ENCODE results near the gene ZNF692.
"Not testable (repeated sequence)": the region's sequence is repeated elsewhere in the genome, so short reads cannot be mapped to it uniquely, and the experiment has no call there.

ZNF692 gene

GRCh38 chr1:248807067-248807737, 51.7 kb downstream of the ZNF692 start:
- peak; percentile 17 for DNase-seq

- no peak for DNase-seq
Observed at GRCh38 chr1:248805876-248806275, 53.0 kb downstream of the ZNF692 start.

- DNase-seq, result no peak
Observed at GRCh38 chr1:248804771-248805681, 53.9 kb downstream of the ZNF692 start.

GRCh38 chr1:248803501-248803900, 55.4 kb downstream of the ZNF692 start:
- DNase-seq, result not testable (repeated sequence)

GRCh38 chr1:248802454-248802853, 56.4 kb downstream of the ZNF692 start:
- DNase-seq, result no peak

- no peak for DNase-seq
Observed at GRCh38 chr1:248800459-248800858, 58.4 kb downstream of the ZNF692 start.
